ENCODE results near the gene TSPAN15. TPM values are rescaled to one million over a fixed set of nuclear protein-coding genes. Genes with fewer than 3 reads are reported as not detected.

Gene TSPAN15
- total RNA-seq, 3 donors from 2014 or later, result 53.3 to 89.5 (median 65.0) TPM

DNA sequence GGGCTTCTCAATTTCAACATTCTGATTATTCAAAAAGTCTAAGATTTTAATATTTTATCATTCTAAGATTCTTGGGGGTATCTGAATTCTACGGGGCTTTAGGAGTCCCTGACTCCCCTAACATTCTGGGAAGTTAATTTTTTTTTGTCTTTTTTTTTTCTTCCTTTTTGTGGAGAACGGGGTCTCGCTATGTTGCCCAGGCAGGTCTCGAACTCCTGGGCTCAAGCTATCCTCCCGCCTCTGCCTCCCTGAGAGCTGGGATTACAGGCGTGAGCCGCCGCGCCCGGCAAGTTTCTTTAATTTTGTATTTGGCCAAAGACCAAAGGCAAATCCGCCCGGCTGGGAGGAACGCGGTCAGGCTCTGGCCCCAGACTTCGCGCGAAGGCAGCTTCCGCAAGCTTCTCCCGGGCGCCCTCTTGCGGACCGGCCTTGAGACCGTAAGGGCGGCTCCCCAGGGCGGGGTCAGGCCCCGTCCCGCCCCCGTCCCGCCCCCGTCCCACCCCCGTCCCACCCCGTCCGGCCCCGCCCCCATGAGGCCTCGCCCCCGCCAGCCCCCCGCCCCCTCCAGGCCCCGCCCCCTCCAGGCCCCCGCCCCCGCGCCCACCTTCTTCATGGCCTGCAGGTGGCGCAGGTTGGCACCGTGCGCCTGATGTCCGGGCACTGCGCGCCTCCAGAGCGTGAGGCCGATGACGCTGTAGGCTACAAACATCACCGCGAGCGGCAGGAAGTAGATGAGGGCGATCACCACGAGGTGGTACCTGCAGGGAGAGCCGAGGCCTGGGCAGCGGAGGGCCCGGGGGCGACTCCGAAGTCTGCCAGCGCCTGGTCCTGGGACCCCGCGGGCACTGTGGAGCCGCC is 42.7 kb upstream of the TSPAN15 start:
- H3K4me1 ChIP-seq, result no peaks in the 10 kb centered on the region
- no peaks in the 10 kb centered on the region for H3K9me3 ChIP-seq
- intact Hi-C loops (cut with DNase I; ENCODE audit: low total_unique reads), result loop anchor here (5.0 kb wide), 1 partner anchor 171 kb away; no protein-coding TSS in a partner anchor
- H3K36me3 ChIP-seq, result no peaks in the 10 kb centered on the region
- TF ChIP-seq POLR2AphosphoS5 (IDR thresholded peaks at IDR 0.05), result peak; percentile 54 to 64 (median 60)
- TF ChIP-seq, protein P1, sequence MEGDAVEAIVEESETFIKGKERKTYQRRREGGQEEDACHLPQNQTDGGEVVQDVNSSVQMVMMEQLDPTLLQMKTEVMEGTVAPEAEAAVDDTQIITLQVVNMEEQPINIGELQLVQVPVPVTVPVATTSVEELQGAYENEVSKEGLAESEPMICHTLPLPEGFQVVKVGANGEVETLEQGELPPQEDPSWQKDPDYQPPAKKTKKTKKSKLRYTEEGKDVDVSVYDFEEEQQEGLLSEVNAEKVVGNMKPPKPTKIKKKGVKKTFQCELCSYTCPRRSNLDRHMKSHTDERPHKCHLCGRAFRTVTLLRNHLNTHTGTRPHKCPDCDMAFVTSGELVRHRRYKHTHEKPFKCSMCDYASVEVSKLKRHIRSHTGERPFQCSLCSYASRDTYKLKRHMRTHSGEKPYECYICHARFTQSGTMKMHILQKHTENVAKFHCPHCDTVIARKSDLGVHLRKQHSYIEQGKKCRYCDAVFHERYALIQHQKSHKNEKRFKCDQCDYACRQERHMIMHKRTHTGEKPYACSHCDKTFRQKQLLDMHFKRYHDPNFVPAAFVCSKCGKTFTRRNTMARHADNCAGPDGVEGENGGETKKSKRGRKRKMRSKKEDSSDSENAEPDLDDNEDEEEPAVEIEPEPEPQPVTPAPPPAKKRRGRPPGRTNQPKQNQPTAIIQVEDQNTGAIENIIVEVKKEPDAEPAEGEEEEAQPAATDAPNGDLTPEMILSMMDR (IDR thresholded peaks at IDR 0.05), result peak; percentile 41 to 62 (median 46)
- no peak for TF ChIP-seq POLR2A (IDR thresholded peaks at IDR 0.05)
- H3K27ac ChIP-seq, result peak overlapping the region; percentile 79 to 88
- DNase-seq (ENCODE audit: low spot score in 2 of 2), result peak; percentile 90 to 94
- no peaks in the 10 kb centered on the region for H3K27me3 ChIP-seq
- peak overlapping the region; percentile 39 to 61 (median 54) for H3K4me3 ChIP-seq

DNA sequence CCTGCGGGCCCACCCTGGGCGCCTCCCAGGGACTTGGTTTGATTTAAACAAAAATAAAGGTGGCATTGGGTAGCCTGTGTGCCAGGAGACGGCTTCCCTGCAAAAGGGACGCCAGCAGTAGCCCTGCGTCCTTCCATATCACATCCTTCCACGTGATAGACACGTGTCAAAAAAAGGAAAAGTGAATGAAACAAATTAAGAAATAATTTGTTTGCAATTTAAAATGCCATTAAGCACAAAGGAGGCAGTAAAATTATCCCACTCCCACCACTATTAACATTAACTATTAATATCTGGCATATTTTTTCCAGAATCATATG is 42.1 kb upstream of the TSPAN15 start:
- H3K9me3 ChIP-seq, result no peaks in the 10 kb centered on the region
- no peaks in the 10 kb centered on the region for H3K36me3 ChIP-seq
- TF ChIP-seq POLR2AphosphoS5 (IDR thresholded peaks at IDR 0.05), result peak in 1 of 3 donors; percentile 2
- TF ChIP-seq POLR2A (IDR thresholded peaks at IDR 0.05), result no peak
- TF ChIP-seq, protein P1 (IDR thresholded peaks at IDR 0.05), result peak in 1 of 3 donors; percentile 5
- no peaks in the 10 kb centered on the region for H3K4me1 ChIP-seq
- intact Hi-C loops (cut with DNase I; ENCODE audit: low total_unique reads), result loop anchor here (5.0 kb wide), 1 partner anchor 172 kb away; no protein-coding TSS in a partner anchor
- peak overlapping the region; percentile 39 to 61 (median 54) for H3K4me3 ChIP-seq
- H3K27ac ChIP-seq, result peak overlapping the region; percentile 79 to 88
- no peaks in the 10 kb centered on the region for H3K27me3 ChIP-seq
- DNase-seq (ENCODE audit: low spot score in 2 of 2), result no peak

DNA sequence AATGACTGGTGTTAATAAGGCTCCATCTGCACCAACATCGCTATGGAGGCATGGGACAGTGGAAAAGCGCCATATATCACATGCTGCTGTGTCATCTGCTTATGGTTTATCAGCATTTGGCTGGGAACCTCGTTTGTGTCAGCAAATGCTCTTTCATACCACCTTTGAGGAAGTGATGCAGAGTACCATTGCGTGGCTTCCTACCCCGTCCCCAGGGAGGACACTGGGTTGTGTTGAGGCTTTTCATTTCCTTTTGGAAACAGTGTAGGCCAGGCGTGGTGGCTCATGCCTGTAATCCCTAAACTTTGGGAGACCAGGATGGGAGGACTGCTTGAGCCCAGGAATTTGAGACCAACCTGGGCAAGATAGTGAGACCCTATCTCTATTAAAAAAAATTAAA is 41.3 kb upstream of the TSPAN15 start:
- Histone ChIP-seq H3K9me3 (no peaks in the 10 kb centered on the region), H3K36me3 (no peaks in the 10 kb centered on the region), H3K27ac (no peak overlapping the region), H3K27me3 (no peaks in the 10 kb centered on the region), H3K4me3 (no peak overlapping the region), H3K4me1 (no peaks in the 10 kb centered on the region)
- intact Hi-C loops (cut with DNase I; ENCODE audit: low total_unique reads), result loop anchor here (5.0 kb wide), 1 partner anchor 173 kb away; no protein-coding TSS in a partner anchor
- TF ChIP-seq POLR2AphosphoS5 (IDR thresholded peaks at IDR 0.05), result peak; percentile 14 to 26 (median 21)
- TF ChIP-seq, protein P1 (IDR thresholded peaks at IDR 0.05), result no peak
- TF ChIP-seq POLR2A (IDR thresholded peaks at IDR 0.05), result no peak
- peak in 1 of 2 donors; percentile 40 for DNase-seq (ENCODE audit: low spot score in 2 of 2)

DNA sequence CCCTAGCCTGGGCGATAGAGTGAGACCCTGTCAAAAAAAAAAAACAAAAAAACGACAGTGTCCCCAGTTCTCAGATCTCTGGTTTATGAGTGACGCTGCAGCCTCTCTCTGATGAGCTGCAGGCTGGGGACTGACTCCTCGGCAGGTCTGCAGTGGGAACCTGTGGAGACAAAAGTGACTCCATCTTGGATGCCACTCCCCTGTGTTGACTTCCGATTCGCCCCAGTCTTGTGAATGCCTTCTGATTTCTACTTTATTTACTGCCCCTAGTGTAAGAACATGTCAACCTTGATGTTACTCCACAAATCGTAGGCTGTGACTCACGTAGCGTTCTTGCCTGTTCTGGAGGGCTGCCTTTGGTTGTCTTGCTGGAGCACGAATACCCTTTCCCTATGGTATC is 40.8 kb upstream of the TSPAN15 start:
- H3K9me3 ChIP-seq, result no peaks in the 10 kb centered on the region
- H3K4me3 ChIP-seq, result no peak overlapping the region
- DNase-seq (ENCODE audit: low spot score in 2 of 2), result no peak
- H3K27me3 ChIP-seq, result no peaks in the 10 kb centered on the region
- peak overlapping the region; percentile 6 to 25 for H3K27ac ChIP-seq
- H3K36me3 ChIP-seq, result no peaks in the 10 kb centered on the region
- TF ChIP-seq, protein P1 (IDR thresholded peaks at IDR 0.05), result no peak
- TF ChIP-seq POLR2A (IDR thresholded peaks at IDR 0.05) (no peak), POLR2AphosphoS5 (IDR thresholded peaks at IDR 0.05) (no peak)
- H3K4me1 ChIP-seq, result no peaks in the 10 kb centered on the region
- intact Hi-C loops (cut with DNase I; ENCODE audit: low total_unique reads), result no loop called here

DNA sequence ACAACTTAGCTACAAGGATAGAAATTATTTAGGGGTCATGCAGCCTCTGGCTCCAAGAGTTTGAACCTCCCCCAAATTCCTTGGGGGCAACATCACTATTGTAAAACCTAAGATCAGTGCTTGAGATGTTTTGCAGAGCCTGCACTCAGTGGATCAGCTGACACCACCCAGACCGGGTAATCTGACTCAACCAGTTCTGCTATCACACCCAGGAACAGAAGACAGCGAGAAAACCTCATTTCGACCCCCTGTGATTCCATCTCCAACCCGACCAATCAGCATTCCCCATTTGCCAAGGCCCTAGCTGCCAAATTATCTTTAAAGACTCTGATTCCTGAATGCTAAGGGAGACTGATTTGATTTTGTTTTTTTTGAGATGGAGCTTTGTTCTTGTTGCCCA is 39.8 kb upstream of the TSPAN15 start:
- H3K27ac ChIP-seq, result no peak overlapping the region
- H3K4me3 ChIP-seq, result no peak overlapping the region
- H3K4me1 ChIP-seq, result no peaks in the 10 kb centered on the region
- DNase-seq (ENCODE audit: low spot score in 2 of 2), result no peak
- no peaks in the 10 kb centered on the region for H3K9me3 ChIP-seq
- H3K27me3 ChIP-seq, result no peaks in the 10 kb centered on the region
- intact Hi-C loops (cut with DNase I; ENCODE audit: low total_unique reads), result no loop called here
- no peaks in the 10 kb centered on the region for H3K36me3 ChIP-seq
- TF ChIP-seq, protein P1 (IDR thresholded peaks at IDR 0.05), result no peak
- TF ChIP-seq POLR2A (IDR thresholded peaks at IDR 0.05) (no peak), POLR2AphosphoS5 (IDR thresholded peaks at IDR 0.05) (no peak)

Measured in breast epithelium (tissue), 4 donors.